Kidney epithelial cell (primary cell): ENCODE results near the gene CYBC1. TPM values are rescaled to one million over a fixed set of nuclear protein-coding genes. Genes with fewer than 3 reads are reported as not detected.

ENCODE experiments used
- DNase-seq: peaks from one replicate; pipeline ENCODE4 v3.0.0-alpha.2; 2010; ENCODE audit warnings: low read depth
- H3K27me3 ChIP-seq: 2 replicates; pipeline ENCODE4 v1.6.0; 2011; ENCODE audit warnings: low read length; ENCODE audit not compliant: control insufficient read depth, insufficient read depth
- H3K36me3 ChIP-seq: 2 replicates; pipeline ENCODE4 v1.5.1; 2011; ENCODE audit warnings: low read length; ENCODE audit not compliant: control insufficient read depth, insufficient read depth
- H3K4me3 ChIP-seq: 2 replicates; pipeline ENCODE4 v1.5.1; 2011; ENCODE audit warnings: low read depth, mild to moderate bottlenecking, control low read depth, low read length
- CTCF ChIP-seq: IDR thresholded peaks from 2 replicates; pipeline ENCODE4 v1.5.1; 2011; ENCODE audit warnings: mild to moderate bottlenecking, moderate library complexity, low read length, control low read depth, inconsistent platforms; ENCODE audit not compliant: insufficient read depth, poor library complexity, severe bottlenecking
- total RNA-seq: library from RNA; depleted of rRNA; stranded (reverse); fragments of >200 nt; gene quantifications from 2 replicates; pipeline ENCODE4 v1.2.3, GENCODE V29; 2015

The CYBC1 gene
- total RNA-seq, 1 donor from 2014 or later = 76.0 TPM

GRCh38 chr17:82449131-82449882, 1.2 kb downstream of the CYBC1 start:
- TF ChIP-seq CTCF = no peak
- no peaks in the 10 kb centered on the region for H3K27me3 ChIP-seq
- H3K4me3 ChIP-seq = peak overlapping the region; percentile 75
- peaks cover 3% of the 10 kb centered on the region for H3K36me3 ChIP-seq
- DNase-seq = no peak

DNA sequence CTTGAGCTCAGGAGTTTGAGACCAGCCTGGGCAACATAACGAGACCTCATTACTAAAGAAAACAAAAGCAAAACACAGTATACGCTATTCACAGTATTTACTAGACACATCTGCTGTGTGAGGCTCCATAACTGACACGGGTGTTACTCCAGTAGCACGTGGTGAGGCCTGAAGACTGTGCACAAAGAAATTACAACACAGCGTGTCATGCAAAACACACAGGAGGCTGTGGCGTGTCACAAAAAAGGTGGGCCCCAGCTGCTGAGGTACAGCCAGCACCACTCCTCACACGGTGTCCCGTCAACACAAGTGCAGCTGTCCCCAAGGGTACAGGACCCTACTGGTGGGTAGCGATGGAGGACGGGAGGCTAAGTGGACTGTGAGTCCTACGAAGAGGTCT, 2.7 kb downstream of the CYBC1 start:
- no peak overlapping the region for H3K4me3 ChIP-seq
- peaks cover 3% of the 10 kb centered on the region for H3K36me3 ChIP-seq
- no peaks in the 10 kb centered on the region for H3K27me3 ChIP-seq
- no peak for TF ChIP-seq CTCF
- no peak for DNase-seq

DNA sequence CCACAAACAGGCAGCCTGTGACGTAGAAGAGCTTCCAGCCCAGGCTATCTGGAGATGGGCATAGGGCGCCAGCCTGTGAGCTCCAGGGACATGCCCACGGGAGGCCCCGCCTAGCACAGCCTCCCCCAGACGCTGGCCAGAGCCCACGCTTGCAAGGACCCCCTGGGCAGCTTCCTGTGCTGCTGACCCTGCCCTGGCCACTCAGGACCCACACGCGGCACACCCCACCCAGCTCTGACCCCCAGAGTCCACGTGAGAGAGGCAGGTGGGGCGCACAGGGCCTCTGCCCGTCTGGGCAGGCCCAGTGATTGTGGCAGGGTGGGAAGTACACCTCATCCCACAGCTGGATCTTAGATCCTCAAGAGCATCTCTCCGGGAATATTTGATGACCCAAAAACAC, 3.9 kb downstream of the CYBC1 start:
- DNase-seq = no peak
- no peak for TF ChIP-seq CTCF
- H3K27me3 ChIP-seq = no peaks in the 10 kb centered on the region

DNA sequence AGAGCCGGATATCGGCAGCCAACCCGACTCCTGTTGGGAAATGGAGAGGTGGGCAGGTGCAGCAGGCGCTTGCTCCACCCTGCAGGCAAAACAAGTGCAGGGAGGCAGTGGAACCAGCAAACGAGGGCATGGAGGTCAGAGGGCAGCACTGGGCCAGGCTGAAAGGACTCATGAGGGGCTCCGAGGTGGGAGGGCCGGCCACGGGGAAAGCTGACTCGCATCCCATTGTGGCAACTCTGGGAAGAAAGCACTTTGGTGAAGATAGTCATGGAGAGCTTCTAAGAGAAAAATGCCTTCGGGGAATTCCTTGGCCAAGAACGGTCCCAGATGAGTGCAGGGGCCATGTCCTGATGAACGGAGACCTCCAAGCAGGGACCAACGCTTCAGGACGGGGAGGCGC, 4.4 kb downstream of the CYBC1 start:
- H3K27me3 ChIP-seq = no peaks in the 10 kb centered on the region
- H3K4me3 ChIP-seq = no peak overlapping the region
- peaks cover 3% of the 10 kb centered on the region for H3K36me3 ChIP-seq
- no peak for TF ChIP-seq CTCF
- DNase-seq = no peak

More for the DNA sequence above, 3.9 kb downstream of the CYBC1 start:
- H3K36me3 ChIP-seq = peaks cover 3% of the 10 kb centered on the region
- H3K4me3 ChIP-seq = no peak overlapping the region

DNA sequence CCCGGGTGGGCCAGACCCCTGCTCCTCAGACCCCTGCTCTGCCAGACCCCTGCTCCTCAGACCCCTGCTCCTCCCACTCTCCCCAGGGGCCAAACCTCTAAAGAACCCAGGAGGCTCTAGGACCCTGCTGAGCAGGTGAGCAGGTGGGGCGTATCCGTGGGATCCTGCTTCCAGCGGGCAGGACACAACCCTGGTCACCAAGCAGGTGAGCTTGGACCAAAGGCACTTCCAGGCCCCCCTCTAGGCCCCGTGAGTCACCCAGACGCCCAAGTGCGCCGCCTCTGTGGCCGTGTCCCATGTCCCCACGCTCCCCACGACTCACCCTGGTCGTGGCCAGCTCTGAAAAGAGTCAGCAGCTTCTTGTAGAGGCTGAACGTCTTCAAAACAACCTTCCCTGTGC, 5.0 kb downstream of the CYBC1 start:
- Histone ChIP-seq H3K27me3 (no peaks in the 10 kb centered on the region), H3K36me3 (peaks cover 3% of the 10 kb centered on the region), H3K4me3 (no peak overlapping the region)
- no peak for DNase-seq
- TF ChIP-seq CTCF = no peak
